ENCODE data around the gene FBXW5.

DNA sequence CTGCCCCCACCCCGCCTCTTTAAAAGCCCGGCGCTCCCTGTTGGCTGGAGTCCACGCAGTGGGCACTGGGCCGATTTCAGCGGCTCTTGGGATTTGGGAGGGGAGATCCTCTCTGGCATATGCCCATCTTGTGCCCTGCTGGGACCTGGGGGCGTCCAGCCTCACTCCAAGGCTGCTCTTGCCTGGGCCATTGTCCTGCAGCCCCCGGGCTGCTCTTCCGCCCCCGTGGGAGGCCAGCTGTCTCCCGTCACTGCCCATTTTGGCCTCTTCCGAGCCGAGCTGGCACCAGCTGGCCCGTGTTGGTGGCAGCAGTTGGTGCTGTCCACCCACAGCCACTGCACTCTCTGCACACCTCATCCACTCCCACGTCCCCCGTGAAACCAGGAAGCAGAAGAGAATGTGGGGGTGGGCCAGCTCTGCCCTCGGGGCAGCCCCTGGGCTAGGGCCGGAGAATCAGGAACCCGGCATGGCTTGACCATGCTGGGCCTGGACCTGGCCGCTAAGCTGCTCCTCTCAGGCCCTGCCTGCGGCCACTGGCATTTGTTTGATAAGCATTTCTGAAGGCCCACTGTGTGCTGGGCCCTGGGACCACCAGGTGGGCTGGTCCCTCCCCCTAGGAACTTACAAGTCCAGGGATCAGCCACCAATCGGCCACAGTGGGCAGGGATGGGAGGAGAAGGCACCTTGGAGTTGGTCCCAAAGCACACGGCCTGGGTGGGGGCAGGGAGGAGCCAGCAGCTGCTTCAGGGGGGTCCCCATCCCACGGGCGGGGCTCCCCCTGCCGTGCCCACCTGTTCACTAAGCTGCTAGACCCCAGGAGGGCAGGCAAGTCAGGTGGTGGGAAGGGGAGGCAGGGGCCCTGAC lies 2.7 kb upstream of the FBXW5 start:
- TF ChIP-seq SIN3A (IDR thresholded peaks at IDR 0.05; ENCODE audit: borderline replicate concordance, insufficient read depth, low read length), result no peak
- no peak for TF ChIP-seq POLR2AphosphoS5 (IDR thresholded peaks at IDR 0.05; ENCODE audit: low read depth, low read length)
- TF ChIP-seq, protein P1, sequence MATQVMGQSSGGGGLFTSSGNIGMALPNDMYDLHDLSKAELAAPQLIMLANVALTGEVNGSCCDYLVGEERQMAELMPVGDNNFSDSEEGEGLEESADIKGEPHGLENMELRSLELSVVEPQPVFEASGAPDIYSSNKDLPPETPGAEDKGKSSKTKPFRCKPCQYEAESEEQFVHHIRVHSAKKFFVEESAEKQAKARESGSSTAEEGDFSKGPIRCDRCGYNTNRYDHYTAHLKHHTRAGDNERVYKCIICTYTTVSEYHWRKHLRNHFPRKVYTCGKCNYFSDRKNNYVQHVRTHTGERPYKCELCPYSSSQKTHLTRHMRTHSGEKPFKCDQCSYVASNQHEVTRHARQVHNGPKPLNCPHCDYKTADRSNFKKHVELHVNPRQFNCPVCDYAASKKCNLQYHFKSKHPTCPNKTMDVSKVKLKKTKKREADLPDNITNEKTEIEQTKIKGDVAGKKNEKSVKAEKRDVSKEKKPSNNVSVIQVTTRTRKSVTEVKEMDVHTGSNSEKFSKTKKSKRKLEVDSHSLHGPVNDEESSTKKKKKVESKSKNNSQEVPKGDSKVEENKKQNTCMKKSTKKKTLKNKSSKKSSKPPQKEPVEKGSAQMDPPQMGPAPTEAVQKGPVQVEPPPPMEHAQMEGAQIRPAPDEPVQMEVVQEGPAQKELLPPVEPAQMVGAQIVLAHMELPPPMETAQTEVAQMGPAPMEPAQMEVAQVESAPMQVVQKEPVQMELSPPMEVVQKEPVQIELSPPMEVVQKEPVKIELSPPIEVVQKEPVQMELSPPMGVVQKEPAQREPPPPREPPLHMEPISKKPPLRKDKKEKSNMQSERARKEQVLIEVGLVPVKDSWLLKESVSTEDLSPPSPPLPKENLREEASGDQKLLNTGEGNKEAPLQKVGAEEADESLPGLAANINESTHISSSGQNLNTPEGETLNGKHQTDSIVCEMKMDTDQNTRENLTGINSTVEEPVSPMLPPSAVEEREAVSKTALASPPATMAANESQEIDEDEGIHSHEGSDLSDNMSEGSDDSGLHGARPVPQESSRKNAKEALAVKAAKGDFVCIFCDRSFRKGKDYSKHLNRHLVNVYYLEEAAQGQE (IDR thresholded peaks at IDR 0.05; ENCODE audit: insufficient read depth in 1 of 2, low read depth in 2 of 2, low read length in 2 of 2), result no peak
- TF ChIP-seq TAF1 (IDR thresholded peaks at IDR 0.05; ENCODE audit: borderline replicate concordance, insufficient read depth, low read length), result no peak
- TF ChIP-seq FOXP2 (optimal IDR thresholded peaks at IDR 0.05; ENCODE audit: borderline replicate concordance, extremely low read depth, extremely low read length, insufficient read depth), result no peak
